OCI-LY1 (cell line): ENCODE measurements around the gene SOBP.

Experiments
- H2AFZ ChIP-seq: fragments of 200-600 bp; sonication (generic), shearing (Covaris generic); 2 replicates; pipeline ENCODE4 v1.6.0; 2014; ENCODE audit warnings: antibody characterized with exemption, mild to moderate bottlenecking, low read length
- H3F3A ChIP-seq: fragments of 200-600 bp; sonication (generic), shearing (Covaris generic); 2 replicates; pipeline ENCODE4 v1.6.0; 2014; ENCODE audit warnings: mild to moderate bottlenecking, antibody characterized with exemption, low read length, moderate library complexity; ENCODE audit not compliant: insufficient read depth
- H3K27ac ChIP-seq: fragments of 200-600 bp; sonication (generic); 2 replicates; pipeline ENCODE4 v1.5.1; 2014; ENCODE audit warnings: low read length, mixed run types, mild to moderate bottlenecking, low read depth; ENCODE audit not compliant: poor library complexity, severe bottlenecking
- H3K27me3 ChIP-seq: fragments of 200-600 bp; sonication (generic); 2 replicates; pipeline ENCODE4 v1.6.0; 2014; ENCODE audit warnings: antibody characterized with exemption, mild to moderate bottlenecking, low read length, moderate library complexity; ENCODE audit not compliant: insufficient read depth
- H3K36me3 ChIP-seq: fragments of 200-600 bp; sonication (generic); 2 replicates; pipeline ENCODE4 v1.6.1; 2014; ENCODE audit warnings: mild to moderate bottlenecking, antibody characterized with exemption, low read length, moderate library complexity, mixed read lengths; ENCODE audit not compliant: insufficient read depth
- H3K4me1 ChIP-seq: fragments of 200-600 bp; sonication (generic); 2 replicates; pipeline ENCODE4 v1.5.1; 2014; ENCODE audit warnings: mild to moderate bottlenecking, low read length, moderate library complexity; ENCODE audit not compliant: insufficient read depth, severe bottlenecking
- H3K4me2 ChIP-seq: fragments of 200-600 bp; sonication (generic), shearing (Covaris generic); 2 replicates; pipeline ENCODE4 v1.6.1; 2014; ENCODE audit warnings: low read length
- H3K4me3 ChIP-seq: fragments of 200-600 bp; sonication (generic); 2 replicates; pipeline ENCODE4 v1.5.1; 2014; ENCODE audit warnings: low read length, low read depth, mild to moderate bottlenecking, mixed read lengths; ENCODE audit not compliant: poor library complexity, severe bottlenecking
- H3K79me2 ChIP-seq: fragments of 200-600 bp; shearing (Covaris generic); 2 replicates; pipeline ENCODE4 v1.6.1; 2016; ENCODE audit warnings: mixed run types, low read length, mixed read lengths; ENCODE audit not compliant: insufficient read depth
- H3K9ac ChIP-seq: fragments of 200-600 bp; sonication (generic), shearing (Covaris generic); 2 replicates; pipeline ENCODE4 v1.6.1; 2014; ENCODE audit warnings: mild to moderate bottlenecking, low read length, mixed read lengths
- H3K9me2 ChIP-seq: fragments of 200-600 bp; sonication (generic), shearing (Covaris generic); 2 replicates; pipeline ENCODE4 v1.6.1; 2014; ENCODE audit warnings: low read depth, mild to moderate bottlenecking, low read length, mixed read lengths
- H3K9me3 ChIP-seq: fragments of 200-600 bp; shearing (Covaris generic); 2 replicates; pipeline ENCODE4 v1.6.1; 2014; ENCODE audit warnings: low read length, mixed read lengths
- H4K20me1 ChIP-seq: fragments of 200-600 bp; sonication (generic), shearing (Covaris generic); 2 replicates; pipeline ENCODE4 v1.6.0; 2016; ENCODE audit warnings: mild to moderate bottlenecking, low read length; ENCODE audit not compliant: insufficient read depth
- EZH2 ChIP-seq: fragments of 200-600 bp; sonication (generic), shearing (Covaris generic); IDR thresholded peaks from 2 replicates; pipeline ENCODE4 v1.8.0; 2017; ENCODE audit warnings: borderline replicate concordance, mixed run types, mild to moderate bottlenecking, antibody characterized with exemption, low read length, moderate library complexity, mixed read lengths
- TF ChIP-seq, protein P1 (sequence below): fragments of 200-600 bp; sonication (generic), shearing (Covaris generic); IDR thresholded peaks from 2 replicates; pipeline ENCODE4 v1.5.1; 2017; ENCODE audit warnings: mild to moderate bottlenecking, antibody characterized with exemption, low read length, moderate library complexity, mixed read lengths

Gene SOBP

DNA sequence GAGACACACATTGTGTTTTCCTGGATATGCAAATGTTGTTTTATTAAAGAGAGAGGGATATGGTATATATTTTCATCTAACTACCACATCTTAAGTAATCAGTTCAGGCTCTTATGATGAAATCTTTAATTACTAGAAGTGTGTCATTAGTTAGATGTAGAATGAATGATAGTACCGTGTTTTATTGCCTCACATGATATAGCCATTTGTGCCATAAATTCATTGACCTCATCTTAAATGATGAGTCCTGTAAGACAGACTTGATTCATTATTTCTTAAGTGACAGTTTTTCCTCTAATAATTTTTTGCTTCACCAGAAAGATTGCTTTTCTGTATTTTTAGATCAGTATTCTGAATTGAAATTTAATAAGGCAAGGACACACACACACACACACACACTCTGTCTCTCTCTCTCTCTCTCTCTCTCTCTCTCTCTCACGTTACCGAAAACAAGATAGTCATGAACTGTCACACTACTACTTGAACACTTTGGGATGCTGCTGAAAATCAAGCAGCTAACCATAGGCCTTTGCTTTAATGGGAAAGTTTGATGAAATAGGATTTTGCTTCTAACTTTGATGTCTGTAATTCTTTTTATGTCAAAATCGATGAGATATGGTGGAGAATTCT, 140.5 kb downstream of the SOBP start:
- Histone ChIP-seq H3K9me2 (no peaks in the 10 kb centered on the region), H3K9me3 (no peaks in the 10 kb centered on the region), H3K4me2 (no peak overlapping the region), H3K27me3 (no peaks in the 10 kb centered on the region), H3K27ac (no peak overlapping the region), H3F3A (no peaks in the 10 kb centered on the region), H4K20me1 (no peaks in the 10 kb centered on the region), H3K79me2 (no peaks in the 10 kb centered on the region), H2AFZ (no peak overlapping the region), H3K4me3 (no peak overlapping the region), H3K36me3 (peaks cover 33% of the 10 kb centered on the region), H3K9ac (no peak overlapping the region), H3K4me1 (peaks cover 4% of the 10 kb centered on the region)
- no peak for TF ChIP-seq EZH2
- TF ChIP-seq, protein P1, sequence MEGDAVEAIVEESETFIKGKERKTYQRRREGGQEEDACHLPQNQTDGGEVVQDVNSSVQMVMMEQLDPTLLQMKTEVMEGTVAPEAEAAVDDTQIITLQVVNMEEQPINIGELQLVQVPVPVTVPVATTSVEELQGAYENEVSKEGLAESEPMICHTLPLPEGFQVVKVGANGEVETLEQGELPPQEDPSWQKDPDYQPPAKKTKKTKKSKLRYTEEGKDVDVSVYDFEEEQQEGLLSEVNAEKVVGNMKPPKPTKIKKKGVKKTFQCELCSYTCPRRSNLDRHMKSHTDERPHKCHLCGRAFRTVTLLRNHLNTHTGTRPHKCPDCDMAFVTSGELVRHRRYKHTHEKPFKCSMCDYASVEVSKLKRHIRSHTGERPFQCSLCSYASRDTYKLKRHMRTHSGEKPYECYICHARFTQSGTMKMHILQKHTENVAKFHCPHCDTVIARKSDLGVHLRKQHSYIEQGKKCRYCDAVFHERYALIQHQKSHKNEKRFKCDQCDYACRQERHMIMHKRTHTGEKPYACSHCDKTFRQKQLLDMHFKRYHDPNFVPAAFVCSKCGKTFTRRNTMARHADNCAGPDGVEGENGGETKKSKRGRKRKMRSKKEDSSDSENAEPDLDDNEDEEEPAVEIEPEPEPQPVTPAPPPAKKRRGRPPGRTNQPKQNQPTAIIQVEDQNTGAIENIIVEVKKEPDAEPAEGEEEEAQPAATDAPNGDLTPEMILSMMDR: no peak

- Histone ChIP-seq H3K27ac (no peak overlapping the region), H3K9ac (no peak overlapping the region), H3K79me2 (no peaks in the 10 kb centered on the region), H3K27me3 (no peaks in the 10 kb centered on the region), H3K9me3 (no peaks in the 10 kb centered on the region), H3K4me2 (no peak overlapping the region), H3F3A (no peaks in the 10 kb centered on the region), H2AFZ (no peak overlapping the region), H4K20me1 (no peaks in the 10 kb centered on the region), H3K36me3 (peaks cover 50% of the 10 kb centered on the region), H3K4me3 (no peak overlapping the region), H3K9me2 (no peaks in the 10 kb centered on the region), H3K4me1 (peaks cover 14% of the 10 kb centered on the region)
- no peak for TF ChIP-seq EZH2
- TF ChIP-seq, protein P1: no peak
Measured at GRCh38 chr6:107632381-107633136, 142.6 kb downstream of the SOBP start.

DNA sequence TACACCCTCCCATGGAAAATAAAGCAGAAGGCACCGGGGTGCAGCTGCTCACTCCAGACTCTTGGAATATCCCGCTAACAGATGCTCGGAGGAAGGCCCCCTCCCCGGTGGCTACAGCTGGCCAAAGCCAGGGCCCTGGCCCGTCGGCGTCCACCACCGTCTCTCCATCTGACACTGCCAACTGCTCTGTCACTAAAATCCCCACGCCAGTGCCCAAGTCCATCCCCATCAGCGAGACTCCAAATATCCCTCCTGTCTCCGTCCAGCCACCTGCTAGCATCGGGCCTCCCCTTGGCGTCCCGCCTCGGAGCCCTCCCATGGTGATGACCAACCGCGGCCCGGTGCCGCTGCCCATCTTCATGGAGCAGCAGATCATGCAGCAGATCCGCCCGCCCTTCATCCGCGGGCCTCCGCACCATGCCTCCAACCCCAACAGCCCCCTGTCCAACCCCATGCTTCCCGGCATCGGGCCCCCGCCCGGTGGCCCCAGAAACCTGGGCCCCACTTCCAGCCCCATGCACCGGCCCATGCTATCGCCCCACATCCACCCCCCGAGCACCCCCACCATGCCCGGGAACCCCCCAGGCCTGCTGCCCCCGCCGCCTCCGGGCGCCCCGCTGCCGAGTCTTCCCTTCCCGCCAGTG, 143.9 kb downstream of the SOBP start:
- Histone ChIP-seq H3K4me2 (no peak overlapping the region), H2AFZ (no peak overlapping the region), H3K4me3 (no peak overlapping the region), H3K4me1 (peaks cover 24% of the 10 kb centered on the region), H3K79me2 (no peaks in the 10 kb centered on the region), H3K27me3 (no peaks in the 10 kb centered on the region), H3K36me3 (peaks cover 53% of the 10 kb centered on the region), H3K9me3 (no peaks in the 10 kb centered on the region), H3K9ac (no peak overlapping the region), H4K20me1 (no peaks in the 10 kb centered on the region), H3K27ac (no peak overlapping the region), H3K9me2 (no peaks in the 10 kb centered on the region), H3F3A (no peaks in the 10 kb centered on the region)
- TF ChIP-seq EZH2: no peak
- TF ChIP-seq, protein P1: no peak
